GM20000 (cell line): Measurements from ENCODE around the gene MAMDC2.
"Not testable (repeated sequence)": the region's sequence is repeated elsewhere in the genome, so short reads cannot be mapped to it uniquely, and the experiment has no call there.

ENCODE experiments used
- DNase-seq: peaks from one replicate; pipeline ENCODE4 v3.0.0; 2012; ENCODE audit warnings: low spot score
- CTCF ChIP-seq: IDR thresholded peaks from 2 replicates; pipeline ENCODE4 v1.5.1; 2012; ENCODE audit warnings: mild to moderate bottlenecking, control low read depth; ENCODE audit errors: extremely low read depth, missing control alignments

MAMDC2 gene

DNA sequence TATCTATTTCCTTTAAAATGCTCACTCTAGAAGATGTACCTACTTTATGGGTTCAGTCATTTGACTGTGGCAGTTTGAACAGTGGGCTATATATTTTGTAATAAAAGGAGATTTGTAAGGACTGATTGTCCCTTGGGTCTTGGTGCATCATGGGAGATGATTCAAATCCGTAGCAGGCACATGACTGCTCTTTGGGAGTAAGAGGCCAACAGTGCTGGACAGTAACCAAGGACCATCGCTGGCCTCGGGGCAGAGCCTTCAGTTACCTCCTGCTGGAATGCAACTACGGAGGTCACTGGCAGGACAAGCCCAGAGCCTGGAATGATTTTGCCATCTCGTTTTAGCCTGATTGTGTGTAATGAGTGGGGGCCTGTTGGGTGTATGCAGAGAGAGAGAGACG, 7.0 kb upstream of the MAMDC2 start:
- no peak for TF ChIP-seq CTCF
- no peak for DNase-seq

GRCh38 chr9:70038171-70038621, 5.5 kb upstream of the MAMDC2 start:
- DNase-seq: not testable (repeated sequence)

DNA sequence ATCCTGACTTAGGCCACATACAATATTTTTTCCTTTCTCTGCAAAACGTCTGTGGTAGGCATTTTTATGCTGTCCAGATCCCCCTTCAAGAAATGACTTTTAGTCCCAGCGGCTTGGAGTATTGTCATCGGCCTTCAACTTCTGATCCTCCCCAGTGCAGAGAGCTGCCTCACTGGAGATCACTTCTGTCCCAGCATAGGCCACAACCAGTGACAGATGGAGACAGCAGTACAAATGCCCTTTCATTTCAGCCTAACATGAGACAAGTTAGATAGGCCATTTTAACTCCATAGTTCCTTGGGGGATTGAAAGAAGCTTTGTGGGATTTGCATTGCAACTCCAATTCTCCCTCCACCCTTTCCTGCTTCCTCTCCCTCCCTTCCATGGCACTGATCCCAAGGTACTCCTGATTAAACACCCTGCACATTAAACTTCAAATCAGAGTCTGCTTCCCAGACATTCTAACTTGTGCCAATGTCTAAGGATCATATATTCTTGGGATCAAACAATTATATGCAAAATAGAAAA, 3.2 kb upstream of the MAMDC2 start:
- DNase-seq: no peak
- no peak for TF ChIP-seq CTCF

DNA sequence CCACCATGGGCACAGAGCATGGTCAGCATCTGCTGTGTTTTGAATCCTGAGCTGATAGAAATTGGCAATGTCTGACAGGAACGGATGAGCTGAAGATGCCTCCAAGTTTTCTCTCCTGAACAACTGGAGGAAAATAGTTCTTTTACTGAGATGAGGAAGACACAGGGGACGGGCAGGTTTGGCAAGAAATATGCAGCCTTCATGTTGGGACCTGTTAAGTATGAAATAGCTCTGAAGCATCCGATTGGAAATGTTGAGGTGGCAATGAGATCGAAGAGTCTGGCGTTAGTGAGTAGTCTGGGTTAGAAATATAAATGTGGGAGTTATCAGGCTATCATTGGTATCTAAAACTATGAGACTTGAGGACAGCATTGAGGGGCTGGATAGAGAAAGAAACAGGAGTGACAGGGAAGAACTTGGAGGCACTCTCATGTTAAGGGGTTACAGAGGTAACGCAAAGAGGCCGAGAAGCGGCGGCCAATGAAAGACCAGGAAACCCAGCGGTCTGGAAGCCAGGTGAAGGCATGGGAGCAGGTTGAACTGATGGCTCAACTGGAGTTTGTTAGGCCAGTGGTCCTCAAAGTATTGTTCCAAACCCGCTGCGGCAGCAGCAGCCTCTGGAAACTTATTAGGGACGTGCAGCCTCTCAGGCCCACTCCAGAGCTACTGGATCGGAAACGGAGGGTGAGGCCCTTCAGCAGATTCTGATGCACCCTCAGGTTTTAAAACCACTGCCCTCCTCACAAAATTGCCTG, 1.0 kb upstream of the MAMDC2 start:
- DNase-seq: no peak
- TF ChIP-seq CTCF: no peak

GRCh38 chr9:70043285-70043684, 363 bp upstream of the MAMDC2 start:
- no peak for TF ChIP-seq CTCF
- DNase-seq: no peak

GRCh38 chr9:70044490-70045307, 1.1 kb downstream of the MAMDC2 start:
- DNase-seq: no peak
- TF ChIP-seq CTCF: no peak

- no peak for DNase-seq
- no peak for TF ChIP-seq CTCF
Measured at GRCh38 chr9:70045452-70045851, 1.8 kb downstream of the MAMDC2 start.
